DMS153 treated with DMSO at 0.1 percent for 48 hours (cell line): ENCODE measurements around the gene KIRREL3.
A peak's percentile ranks its signal among the peaks of the same experiment; 100 is the strongest.

Experiments used
- DNase-seq: peaks from one replicate; lab custom pipeline; 2025; ENCODE audit not compliant: unreplicated experiment; lab: John Stamatoyannopoulos, UW

The KIRREL3 gene

GRCh38 chr11:126997641-126998040, 2.9 kb downstream of the KIRREL3 start:
- no peak for DNase-seq

- no peak for DNase-seq
These were observed 3.4 kb downstream of the KIRREL3 start for GRCh38 chr11:126997196-126997595.

- DNase-seq = no peak
These were observed 4.3 kb downstream of the KIRREL3 start for GRCh38 chr11:126996036-126996804.

- DNase-seq = no peak
These were observed 7.0 kb downstream of the KIRREL3 start for GRCh38 chr11:126993599-126993998.

- DNase-seq = no peak
These were observed 7.8 kb downstream of the KIRREL3 start for GRCh38 chr11:126992804-126993111.

GRCh38 chr11:126992065-126992803, 8.3 kb downstream of the KIRREL3 start:
- DNase-seq = no peak

GRCh38 chr11:126991596-126991995, 9.0 kb downstream of the KIRREL3 start:
- no peak for DNase-seq

- DNase-seq = no peak
These were observed 9.7 kb downstream of the KIRREL3 start for GRCh38 chr11:126990716-126991480.

GRCh38 chr11:126989942-126990715, 10.4 kb downstream of the KIRREL3 start:
- peak; percentile 63 for DNase-seq

- no peak for DNase-seq
These were observed 11.9 kb downstream of the KIRREL3 start for GRCh38 chr11:126988655-126989054.

GRCh38 chr11:126981635-126982034, 18.9 kb downstream of the KIRREL3 start:
- no peak for DNase-seq

- peak; percentile 96 for DNase-seq
These were observed 21.7 kb downstream of the KIRREL3 start for GRCh38 chr11:126978911-126979310.

GRCh38 chr11:126978165-126978564, 22.4 kb downstream of the KIRREL3 start:
- DNase-seq = no peak

GRCh38 chr11:126973051-126973450, 27.5 kb downstream of the KIRREL3 start:
- DNase-seq = no peak

GRCh38 chr11:126971305-126971704, 29.3 kb downstream of the KIRREL3 start:
- DNase-seq = no peak

GRCh38 chr11:126969865-126970479, 30.6 kb downstream of the KIRREL3 start:
- peak; percentile 55 for DNase-seq

GRCh38 chr11:126968915-126969314, 31.7 kb downstream of the KIRREL3 start:
- peak; percentile 73 for DNase-seq

- no peak for DNase-seq
These were observed 35.2 kb downstream of the KIRREL3 start for GRCh38 chr11:126965331-126965730.

GRCh38 chr11:126963603-126964363, 36.8 kb downstream of the KIRREL3 start:
- no peak for DNase-seq

- no peak for DNase-seq
These were observed 37.5 kb downstream of the KIRREL3 start for GRCh38 chr11:126963115-126963514.
